ENCODE data around the gene SHROOM2. TPM values are rescaled to one million over a fixed set of nuclear protein-coding genes. Genes with fewer than 3 reads are reported as not detected.

Gene SHROOM2
- total RNA-seq, 1 experiment from 2014 or later: 14.1 TPM

DNA sequence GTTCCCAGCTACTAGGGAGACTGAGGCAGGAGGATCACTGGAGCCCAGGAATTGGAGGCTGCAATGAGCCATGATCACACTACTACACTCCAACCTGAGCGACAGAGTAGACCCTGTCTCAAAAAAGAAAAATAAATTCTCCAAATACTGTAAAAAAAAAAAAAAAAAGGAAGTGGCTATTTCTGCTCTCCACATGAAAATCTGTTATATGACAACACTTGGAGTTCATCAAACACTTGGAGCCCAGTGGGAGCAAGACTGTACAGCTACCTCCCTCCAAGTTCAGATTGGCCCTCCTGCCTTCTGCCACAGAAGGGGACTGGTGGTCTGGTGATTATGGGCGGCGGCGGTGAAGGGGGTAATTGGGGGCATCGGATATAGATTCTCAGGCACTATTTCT, 172.0 kb downstream of the SHROOM2 start:
- Mint-ChIP-seq H3K27ac (ENCODE audit: unreplicated experiment) (no peak overlapping the region), H3K4me1 (ENCODE audit: low read depth, unreplicated experiment) (no peaks in the 10 kb centered on the region), H3K27me3 (ENCODE audit: unreplicated experiment) (no peaks in the 10 kb centered on the region), H3K36me3 (ENCODE audit: insufficient read depth, unreplicated experiment) (no peaks in the 10 kb centered on the region), H3K9me3 (ENCODE audit: low read depth, unreplicated experiment) (no peaks in the 10 kb centered on the region), H3K4me3 (ENCODE audit: low read depth, unreplicated experiment) (no peak overlapping the region)
- no peak for DNase-seq
- BruUV-seq (replicated peaks): no TSS peak
- intact Hi-C loops (cut with micrococcal nuclease; ENCODE audit: unreplicated experiment): no loop called here
- CTCF ChIA-PET: interaction anchor here (0.6 kb wide), 1 partner anchor 140 kb away, joined by 4 read pairs; no protein-coding TSS in a partner anchor
- TF ChIP-seq, protein P1, sequence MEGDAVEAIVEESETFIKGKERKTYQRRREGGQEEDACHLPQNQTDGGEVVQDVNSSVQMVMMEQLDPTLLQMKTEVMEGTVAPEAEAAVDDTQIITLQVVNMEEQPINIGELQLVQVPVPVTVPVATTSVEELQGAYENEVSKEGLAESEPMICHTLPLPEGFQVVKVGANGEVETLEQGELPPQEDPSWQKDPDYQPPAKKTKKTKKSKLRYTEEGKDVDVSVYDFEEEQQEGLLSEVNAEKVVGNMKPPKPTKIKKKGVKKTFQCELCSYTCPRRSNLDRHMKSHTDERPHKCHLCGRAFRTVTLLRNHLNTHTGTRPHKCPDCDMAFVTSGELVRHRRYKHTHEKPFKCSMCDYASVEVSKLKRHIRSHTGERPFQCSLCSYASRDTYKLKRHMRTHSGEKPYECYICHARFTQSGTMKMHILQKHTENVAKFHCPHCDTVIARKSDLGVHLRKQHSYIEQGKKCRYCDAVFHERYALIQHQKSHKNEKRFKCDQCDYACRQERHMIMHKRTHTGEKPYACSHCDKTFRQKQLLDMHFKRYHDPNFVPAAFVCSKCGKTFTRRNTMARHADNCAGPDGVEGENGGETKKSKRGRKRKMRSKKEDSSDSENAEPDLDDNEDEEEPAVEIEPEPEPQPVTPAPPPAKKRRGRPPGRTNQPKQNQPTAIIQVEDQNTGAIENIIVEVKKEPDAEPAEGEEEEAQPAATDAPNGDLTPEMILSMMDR (IDR thresholded peaks at IDR 0.05; ENCODE audit: unreplicated experiment): no peak

DNA sequence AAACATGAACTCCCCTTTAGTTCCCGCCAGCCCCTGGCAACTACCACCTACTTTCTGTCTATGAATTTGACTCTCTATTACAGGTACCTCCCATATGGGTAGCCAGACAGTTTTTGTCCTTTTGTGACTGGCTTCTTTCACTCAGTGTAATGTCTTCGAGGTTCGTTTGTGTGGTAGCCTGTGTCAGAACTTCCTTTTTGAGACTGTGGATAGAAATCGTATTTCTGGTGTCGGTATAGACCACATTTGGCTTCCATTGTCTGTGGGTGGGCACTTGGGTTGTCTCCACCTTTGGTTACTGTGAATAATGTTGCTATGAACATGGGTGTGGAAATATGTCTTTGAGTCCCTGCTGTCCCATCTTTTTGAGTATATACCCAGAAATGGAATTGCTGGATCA, 175.5 kb downstream of the SHROOM2 start:
- intact Hi-C loops (cut with micrococcal nuclease; ENCODE audit: unreplicated experiment): no loop called here
- no peaks in the 10 kb centered on the region for H3K4me1 Mint-ChIP-seq (ENCODE audit: low read depth, unreplicated experiment)
- no TSS peak for BruUV-seq (replicated peaks)
- TF ChIP-seq, protein P1 (IDR thresholded peaks at IDR 0.05; ENCODE audit: unreplicated experiment): no peak
- DNase-seq: no peak
- no peaks in the 10 kb centered on the region for H3K36me3 Mint-ChIP-seq (ENCODE audit: insufficient read depth, unreplicated experiment)
- no peak overlapping the region for H3K27ac Mint-ChIP-seq (ENCODE audit: unreplicated experiment)
- no peaks in the 10 kb centered on the region for H3K9me3 Mint-ChIP-seq (ENCODE audit: low read depth, unreplicated experiment)
- CTCF ChIA-PET: no interaction called here
- no peak overlapping the region for H3K4me3 Mint-ChIP-seq (ENCODE audit: low read depth, unreplicated experiment)
- H3K27me3 Mint-ChIP-seq (ENCODE audit: unreplicated experiment): no peaks in the 10 kb centered on the region

DNA sequence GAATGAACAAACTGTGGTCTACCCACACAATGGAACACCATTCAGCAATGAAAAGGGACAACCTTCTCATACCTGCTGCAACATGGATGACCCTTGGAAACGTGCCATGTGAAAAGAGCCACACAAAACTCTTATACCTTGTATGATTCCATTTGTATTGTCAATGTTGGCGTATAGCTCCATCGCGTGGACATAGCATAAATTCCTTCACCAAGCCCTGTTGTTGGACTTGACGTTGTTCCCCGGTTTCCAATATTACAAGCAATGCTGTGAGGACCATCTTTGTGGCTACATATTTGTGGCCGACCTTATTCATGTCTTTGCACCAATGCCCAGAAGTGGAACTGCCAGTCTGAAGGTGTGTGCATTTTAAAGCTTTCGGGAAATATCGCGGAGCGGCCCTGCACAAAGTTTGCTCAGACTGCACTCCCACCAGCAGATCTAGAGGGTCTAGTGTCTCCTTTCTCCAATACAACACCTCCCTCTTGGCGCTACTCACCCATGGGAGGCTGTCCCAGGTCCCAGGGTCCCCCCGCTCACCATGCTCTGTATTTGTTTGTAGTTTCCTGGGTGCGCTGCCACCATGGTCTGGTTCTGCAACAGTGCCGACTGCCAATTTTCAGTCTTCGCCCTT, 180.7 kb downstream of the SHROOM2 start, which contains the start of gene CLDN34:
Gene CLDN34 (plus strand): TSS at position 584 of the 634 bp plus-strand sequence. CDS start 0 bp downstream, at position 584.
- TF ChIP-seq, protein P1 (IDR thresholded peaks at IDR 0.05; ENCODE audit: unreplicated experiment): no peak
- Mint-ChIP-seq H3K36me3 (ENCODE audit: insufficient read depth, unreplicated experiment) (no peaks in the 10 kb centered on the region), H3K27me3 (ENCODE audit: unreplicated experiment) (no peaks in the 10 kb centered on the region), H3K4me3 (ENCODE audit: low read depth, unreplicated experiment) (no peak within 1 kb of the TSS), H3K27ac (ENCODE audit: unreplicated experiment) (no peak within 1 kb of the TSS), H3K4me1 (ENCODE audit: low read depth, unreplicated experiment) (no peaks in the 10 kb centered on the region), H3K9me3 (ENCODE audit: low read depth, unreplicated experiment) (no peaks in the 10 kb centered on the region)
- CTCF ChIA-PET: no interaction called here
- intact Hi-C loops (cut with micrococcal nuclease; ENCODE audit: unreplicated experiment): no loop called here
- DNase-seq: no peak
- no TSS peak for BruUV-seq (replicated peaks)

DNA sequence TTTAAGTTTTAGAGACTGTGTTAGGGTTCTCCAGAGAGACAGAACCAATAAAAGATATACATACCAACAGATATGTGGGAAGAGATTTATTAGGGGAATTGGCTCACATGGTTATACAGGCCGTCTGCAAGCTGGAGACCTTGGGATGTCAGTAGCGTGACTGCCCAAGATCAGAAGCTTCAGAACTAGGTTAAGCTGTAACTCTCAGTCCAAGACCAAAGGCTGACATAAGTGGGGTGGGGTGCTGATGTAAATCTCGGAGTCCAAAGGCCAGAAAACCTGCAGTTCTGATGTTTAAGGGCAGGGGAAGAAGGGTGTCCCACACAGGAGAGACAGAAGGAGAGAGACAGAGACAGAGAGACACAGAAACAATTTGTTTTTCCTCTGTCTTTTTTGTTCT, 191.4 kb downstream of the SHROOM2 start:
- CTCF ChIA-PET: no interaction called here
- BruUV-seq (replicated peaks): no TSS peak
- Mint-ChIP-seq H3K36me3 (ENCODE audit: insufficient read depth, unreplicated experiment) (no peaks in the 10 kb centered on the region), H3K27me3 (ENCODE audit: unreplicated experiment) (no peaks in the 10 kb centered on the region), H3K4me1 (ENCODE audit: low read depth, unreplicated experiment) (peaks cover 10% of the 10 kb centered on the region), H3K27ac (ENCODE audit: unreplicated experiment) (no peak overlapping the region), H3K4me3 (ENCODE audit: low read depth, unreplicated experiment) (no peak overlapping the region), H3K9me3 (ENCODE audit: low read depth, unreplicated experiment) (no peaks in the 10 kb centered on the region)
- DNase-seq: no peak
- TF ChIP-seq, protein P1 (IDR thresholded peaks at IDR 0.05; ENCODE audit: unreplicated experiment): no peak
- intact Hi-C loops (cut with micrococcal nuclease; ENCODE audit: unreplicated experiment): no loop called here
